A549 treated with GW870086 at 1 μM for 4 hours (cell line): ENCODE measurements around the gene XPR1. TPM values are rescaled to one million over a fixed set of nuclear protein-coding genes. Genes with fewer than 3 reads are reported as not detected.

ENCODE experiments used
- total RNA-seq: library from RNA; stranded (reverse); fragments of 200-300 nt; extraction: Qiagen RNA extraction; gene quantifications from 5 replicates; pipeline ENCODE4 v1.2.3, GENCODE V29; 2022; ENCODE audit warnings: low read depth

The XPR1 gene
- 17.7 to 31.2 TPM (median 26.5 TPM) in 5 replicates for total RNA-seq

DNA sequence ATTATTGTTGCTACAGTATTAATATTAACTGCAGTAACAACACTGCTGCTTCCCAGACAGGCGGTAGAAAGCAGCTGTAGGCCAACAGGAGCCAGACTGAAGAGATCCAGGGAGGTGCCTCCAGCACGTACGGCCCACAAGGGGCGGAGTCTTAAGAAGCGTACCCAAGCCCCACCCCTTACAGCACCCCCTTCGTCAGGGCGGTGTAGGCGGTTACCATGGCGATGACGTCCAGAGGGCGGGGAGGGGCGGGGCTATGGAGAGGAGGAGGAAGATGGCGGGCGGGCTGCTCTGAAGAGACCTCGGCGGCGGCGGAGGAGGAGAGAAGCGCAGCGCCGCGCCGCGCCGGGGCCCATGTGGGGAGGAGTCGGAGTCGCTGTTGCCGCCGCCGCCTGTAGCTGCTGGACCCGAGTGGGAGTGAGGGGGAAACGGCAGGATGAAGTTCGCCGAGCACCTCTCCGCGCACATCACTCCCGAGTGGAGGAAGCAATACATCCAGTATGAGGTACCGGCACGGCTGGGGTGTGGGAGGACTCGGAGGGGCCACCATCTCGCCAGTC, at the start of gene XPR1:
TSS of gene XPR1 (plus strand) at position 257 of the 560 bp plus-strand sequence. CDS start at position 437, 180 bp downstream.

GRCh38 chr1:180912801-180913565, 281.2 kb downstream of the XPR1 start, which contains the start of gene KIAA1614:
Gene KIAA1614, plus strand, starts transcription at chr1:180912897. Its CDS starts 347 bp downstream, at chr1:180913244.

Other genes starting within 250 kb of the XPR1 start
- 50.5 to 59.3 TPM (median 57.5 TPM) in 5 replicates for gene ACBD6, start 129.4 kb upstream of the XPR1 start, total RNA-seq
- 0.08 to 0.13 TPM (median 0.09 TPM) in 3 of 5 replicates, not detected in the others for gene OVAAL, start 73.1 kb upstream of the XPR1 start, total RNA-seq